Measurements from ENCODE around the gene LGALS8.

- TF ChIP-seq POLR2A (IDR thresholded peaks at IDR 0.05) = no peak
- no peak for TF ChIP-seq CTCF (IDR thresholded peaks at IDR 0.05)
- TF ChIP-seq EP300 (IDR thresholded peaks at IDR 0.05) = no peak
Measured at GRCh38 chr1:236502579-236502971, 21.2 kb upstream of the LGALS8 start.
